GM19193 (cell line): ENCODE data around the gene LLGL2.

ENCODE experiments used
- POLR2A ChIP-seq: IDR thresholded peaks from 4 replicates; pipeline ENCODE4 v1.6.1; 2011; ENCODE audit not compliant: insufficient read depth, insufficient read length; ENCODE audit errors: extremely low read depth

Gene LLGL2

DNA sequence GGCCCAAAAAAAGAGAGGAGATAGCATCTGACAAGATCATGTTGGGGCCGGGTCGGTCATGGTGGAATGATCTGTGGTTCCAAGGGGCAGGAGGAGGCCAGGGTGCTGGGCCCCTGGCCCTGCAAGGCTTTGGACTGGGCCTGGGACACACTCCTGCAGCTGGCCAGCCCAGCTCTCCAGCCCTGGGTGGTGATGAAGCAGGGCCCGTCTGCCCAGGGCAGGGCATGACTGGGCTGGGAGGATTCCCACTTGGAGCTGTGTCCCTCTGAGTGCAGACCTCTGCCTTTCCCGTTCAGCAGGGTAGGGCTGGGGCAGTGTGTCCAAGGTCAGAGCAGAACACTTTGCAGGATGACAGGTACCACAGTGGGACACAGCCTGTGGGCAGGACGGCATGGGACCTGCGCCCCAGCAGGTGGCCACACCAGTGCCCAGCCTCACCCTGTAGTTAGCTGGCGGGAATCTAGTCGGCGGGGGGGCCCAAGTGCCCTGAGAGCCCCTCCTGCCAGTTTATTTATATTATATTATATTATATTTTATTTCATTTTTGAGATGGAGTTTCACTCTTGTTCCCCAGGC, 34.5 kb downstream of the LLGL2 start:
- TF ChIP-seq POLR2A, result no peak

DNA sequence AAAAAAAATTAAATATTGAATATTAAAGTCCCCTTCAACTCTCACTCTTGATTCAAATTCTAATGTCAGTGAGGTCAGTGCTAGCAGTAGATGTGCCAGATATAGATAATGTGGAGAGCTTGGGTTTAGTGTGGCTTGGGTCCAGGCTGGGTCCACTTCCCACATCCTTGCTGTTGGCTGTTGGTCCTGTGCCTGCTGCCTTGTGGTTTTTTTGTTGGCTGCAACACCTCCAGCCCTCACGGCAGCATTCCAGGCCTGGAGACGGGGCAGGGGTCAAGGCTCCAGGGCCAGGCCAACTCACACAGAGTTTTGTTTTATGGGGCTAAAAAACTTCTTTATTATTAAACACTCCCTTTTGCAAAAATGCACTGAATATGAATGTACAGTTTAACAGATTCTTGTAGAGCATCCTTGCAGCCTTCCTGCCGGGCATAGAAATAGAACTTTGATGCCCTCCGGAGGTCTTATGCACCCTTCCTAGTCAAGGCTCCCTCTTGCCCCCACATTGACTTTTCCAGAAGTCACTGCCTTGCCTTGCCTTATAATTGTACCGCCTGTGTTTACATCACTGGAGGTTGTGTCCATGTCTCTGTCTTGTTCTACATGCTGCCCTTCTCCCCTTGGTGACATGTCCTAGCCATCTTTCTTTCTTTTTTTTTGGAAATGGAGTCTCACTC, 36.6 kb downstream of the LLGL2 start:
- TF ChIP-seq POLR2A, result no peak

DNA sequence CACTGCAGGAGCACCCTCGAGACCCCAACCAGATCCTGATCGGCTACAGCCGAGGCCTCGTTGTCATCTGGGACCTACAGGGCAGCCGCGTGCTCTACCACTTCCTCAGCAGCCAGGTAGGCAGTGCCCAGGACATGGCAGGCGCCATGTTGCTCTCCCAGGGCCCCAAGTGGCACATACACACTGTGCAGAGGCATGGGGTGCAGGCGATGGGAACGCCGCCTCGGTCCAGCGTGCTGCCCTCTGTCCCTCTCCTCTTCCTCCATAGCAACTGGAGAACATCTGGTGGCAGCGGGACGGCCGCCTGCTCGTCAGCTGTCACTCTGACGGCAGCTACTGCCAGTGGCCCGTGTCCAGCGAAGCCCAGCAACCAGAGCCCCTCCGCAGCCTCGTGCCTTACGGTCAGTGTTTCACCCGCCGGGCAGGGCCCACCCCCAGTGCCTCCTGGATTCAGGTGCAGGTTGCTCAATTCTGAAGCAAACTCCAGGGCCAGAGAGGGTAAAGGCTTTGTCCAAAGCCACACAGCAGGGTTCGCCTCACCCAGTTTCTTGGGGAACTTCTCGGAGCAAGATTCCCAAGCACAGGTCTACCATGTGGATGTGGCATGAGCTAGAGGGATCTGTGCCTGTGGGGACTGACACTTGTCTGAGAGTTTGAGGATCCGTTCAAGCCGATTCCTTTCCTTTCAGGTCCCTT, 37.7 kb downstream of the LLGL2 start:
- TF ChIP-seq POLR2A, result no peak

DNA sequence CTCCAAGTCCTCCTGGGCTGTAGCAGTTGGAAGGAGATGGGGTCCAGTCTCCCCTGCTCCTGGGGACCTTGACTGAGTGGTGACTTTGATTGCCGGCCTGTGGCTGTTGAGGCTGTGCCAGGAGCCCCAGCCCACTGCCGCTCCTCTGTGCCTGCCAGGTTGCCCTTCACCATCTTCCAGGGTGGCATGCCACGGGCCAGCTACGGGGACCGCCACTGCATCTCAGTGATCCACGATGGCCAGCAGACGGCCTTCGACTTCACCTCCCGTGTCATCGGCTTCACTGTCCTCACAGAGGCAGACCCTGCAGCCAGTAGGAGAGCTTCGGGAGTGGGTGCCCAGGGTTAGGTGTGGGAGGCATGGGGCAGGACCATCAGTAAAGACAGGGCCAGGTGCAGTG, 38.7 kb downstream of the LLGL2 start:
- no peak for TF ChIP-seq POLR2A

DNA sequence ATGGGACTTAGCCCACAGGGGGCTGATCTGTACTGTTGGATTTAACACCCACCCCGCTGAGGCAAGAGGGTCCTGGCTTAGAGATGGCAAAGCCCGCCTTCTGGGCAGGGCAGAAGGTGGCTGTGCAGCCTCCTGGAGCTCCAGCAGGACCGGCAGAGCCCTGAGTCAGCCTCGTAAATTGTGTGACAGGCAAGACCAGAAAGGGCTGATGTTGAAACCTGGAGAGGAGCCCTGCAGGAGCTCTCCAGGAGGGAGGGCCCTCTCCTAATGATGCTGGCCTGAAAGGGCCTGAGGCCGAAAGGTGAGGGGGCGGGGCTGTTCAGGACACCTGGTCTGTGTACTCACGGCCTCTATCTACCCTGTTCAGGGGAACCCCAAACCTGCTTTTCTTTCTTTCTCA, 39.6 kb downstream of the LLGL2 start:
- TF ChIP-seq POLR2A, result no peak

DNA sequence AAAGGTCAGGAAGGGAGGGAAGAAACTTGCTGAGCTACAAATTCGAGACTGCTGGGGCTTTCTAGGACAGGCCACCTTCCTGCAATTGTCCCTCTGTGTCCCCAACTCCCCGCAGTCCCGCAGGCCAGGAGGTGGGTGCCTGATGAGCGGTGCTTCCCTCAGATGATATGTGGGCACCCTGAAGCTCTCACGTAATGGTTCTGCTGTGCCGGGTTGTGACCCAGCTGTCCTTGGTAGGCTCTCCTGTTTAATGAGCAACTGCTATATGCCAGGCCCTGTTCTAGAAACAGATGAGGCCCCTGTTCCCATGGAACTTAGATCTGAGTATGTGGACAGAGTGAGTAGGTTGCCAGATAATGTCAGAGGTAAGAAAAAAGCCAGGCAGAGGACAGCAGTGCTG, 40.1 kb downstream of the LLGL2 start:
- TF ChIP-seq POLR2A, result no peak

DNA sequence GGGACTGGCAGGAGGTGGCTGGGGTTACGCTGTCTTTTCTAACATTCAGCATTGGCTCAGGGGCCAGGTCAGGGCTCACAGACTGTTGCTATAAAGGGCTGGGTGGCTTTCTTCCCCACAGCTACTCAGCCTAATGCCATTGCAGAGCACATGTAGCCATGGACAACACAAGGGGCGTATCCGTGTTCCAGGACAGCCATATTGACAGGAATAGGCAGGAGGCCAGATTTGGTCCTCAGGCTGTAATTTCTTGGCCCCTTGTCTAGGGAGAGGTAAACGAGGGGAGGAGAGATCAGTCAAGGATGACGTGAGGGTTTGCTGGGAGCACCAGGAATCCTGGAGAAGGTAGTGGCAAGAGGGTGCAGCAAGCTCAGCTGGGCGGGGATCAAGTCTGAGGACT, 40.9 kb downstream of the LLGL2 start:
- TF ChIP-seq POLR2A, result no peak

DNA sequence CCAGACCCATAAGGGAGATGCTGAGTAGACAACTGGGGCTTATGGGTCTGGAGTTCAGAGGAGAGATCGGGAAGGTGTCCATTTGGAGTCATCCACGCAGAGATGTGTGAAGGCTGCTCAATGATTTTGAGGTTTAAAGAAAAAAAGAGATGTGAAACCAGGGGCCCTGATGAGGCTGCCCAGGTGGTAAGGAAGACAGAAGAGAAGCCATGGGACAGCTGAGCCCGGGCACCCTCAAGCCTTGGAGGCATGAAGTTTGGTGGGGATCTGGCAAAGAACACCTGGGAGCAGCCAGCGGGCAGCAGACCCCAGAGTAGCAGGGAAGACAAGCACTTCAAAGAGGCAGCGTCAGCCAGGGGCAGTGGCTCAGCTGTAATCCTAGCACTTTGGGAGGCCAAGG, 41.3 kb downstream of the LLGL2 start:
- TF ChIP-seq POLR2A, result no peak

DNA sequence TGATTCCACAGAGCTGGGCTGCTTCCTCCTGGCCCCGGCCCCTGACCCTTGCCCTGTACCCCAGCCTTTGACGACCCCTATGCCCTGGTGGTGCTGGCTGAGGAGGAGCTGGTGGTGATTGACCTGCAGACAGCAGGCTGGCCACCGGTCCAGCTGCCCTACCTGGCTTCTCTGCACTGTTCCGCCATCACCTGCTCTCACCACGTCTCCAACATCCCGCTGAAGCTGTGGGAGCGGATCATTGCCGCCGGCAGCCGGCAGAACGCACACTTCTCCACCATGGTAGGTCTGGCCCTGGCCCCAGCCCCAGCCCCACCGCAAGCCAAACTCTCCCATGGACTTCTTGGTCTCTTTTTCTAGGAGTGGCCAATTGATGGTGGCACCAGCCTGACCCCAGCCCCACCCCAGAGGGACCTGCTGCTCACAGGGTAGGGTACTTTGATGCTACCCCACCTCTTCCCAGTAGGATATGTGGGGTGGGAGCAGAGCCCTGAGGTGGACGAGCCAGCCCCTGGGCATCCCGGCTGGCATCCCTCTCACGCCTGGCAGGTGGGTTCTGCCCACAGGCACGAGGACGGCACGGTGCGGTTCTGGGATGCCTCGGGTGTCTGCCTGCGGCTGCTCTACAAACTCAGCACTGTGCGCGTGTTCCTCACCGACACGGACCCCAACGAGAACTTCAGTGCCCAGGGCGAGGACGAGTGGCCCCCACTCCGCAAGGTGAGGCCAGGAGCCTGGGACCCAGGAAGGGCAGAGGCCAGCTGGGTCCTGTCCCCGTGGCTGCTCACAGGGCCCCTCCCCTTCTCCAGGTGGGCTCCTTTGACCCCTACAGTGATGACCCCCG, 43.1 kb downstream of the LLGL2 start:
- no peak for TF ChIP-seq POLR2A

DNA sequence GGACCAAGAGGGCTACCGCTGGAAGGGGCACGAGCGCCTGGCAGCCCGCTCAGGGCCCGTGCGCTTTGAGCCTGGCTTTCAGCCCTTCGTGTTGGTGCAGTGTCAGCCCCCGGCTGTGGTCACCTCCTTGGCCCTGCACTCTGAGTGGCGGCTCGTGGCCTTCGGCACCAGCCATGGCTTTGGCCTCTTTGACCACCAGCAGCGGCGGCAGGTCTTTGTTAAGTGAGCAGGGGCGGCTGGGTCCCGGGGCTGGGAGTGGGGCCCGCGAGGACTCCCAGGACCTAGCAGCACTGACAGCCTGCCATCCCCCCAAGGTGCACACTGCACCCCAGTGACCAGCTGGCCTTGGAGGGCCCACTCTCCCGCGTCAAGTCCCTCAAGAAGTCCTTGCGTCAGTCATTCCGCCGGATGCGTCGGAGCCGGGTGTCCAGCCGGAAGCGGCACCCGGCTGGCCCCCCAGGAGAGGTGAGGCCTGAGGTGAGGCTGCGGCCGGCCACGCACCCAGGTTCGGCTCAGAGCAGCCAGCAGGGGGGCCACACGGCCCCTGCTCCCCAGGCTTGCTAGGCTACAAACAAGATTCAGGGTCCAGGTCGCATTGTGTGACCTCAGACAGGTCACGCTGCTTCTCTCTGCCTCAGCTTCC, 44.7 kb downstream of the LLGL2 start:
- no peak for TF ChIP-seq POLR2A

DNA sequence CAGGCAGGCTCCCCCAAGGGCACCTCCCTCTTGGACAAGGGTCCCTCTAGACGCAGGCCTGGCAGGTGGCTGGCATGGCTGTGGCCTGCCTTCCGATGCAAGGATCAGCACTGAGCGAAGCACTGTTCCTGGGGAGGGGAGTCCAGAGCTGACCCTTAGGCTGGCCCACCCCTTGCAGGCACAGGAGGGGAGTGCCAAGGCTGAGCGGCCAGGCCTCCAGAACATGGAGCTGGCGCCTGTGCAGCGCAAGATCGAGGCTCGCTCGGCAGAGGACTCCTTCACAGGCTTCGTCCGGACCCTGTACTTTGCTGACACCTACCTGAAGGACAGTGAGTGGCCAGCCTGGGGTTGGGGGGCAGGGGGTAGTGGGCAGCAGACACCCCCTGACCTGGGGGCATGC, 45.3 kb downstream of the LLGL2 start:
- no peak for TF ChIP-seq POLR2A

DNA sequence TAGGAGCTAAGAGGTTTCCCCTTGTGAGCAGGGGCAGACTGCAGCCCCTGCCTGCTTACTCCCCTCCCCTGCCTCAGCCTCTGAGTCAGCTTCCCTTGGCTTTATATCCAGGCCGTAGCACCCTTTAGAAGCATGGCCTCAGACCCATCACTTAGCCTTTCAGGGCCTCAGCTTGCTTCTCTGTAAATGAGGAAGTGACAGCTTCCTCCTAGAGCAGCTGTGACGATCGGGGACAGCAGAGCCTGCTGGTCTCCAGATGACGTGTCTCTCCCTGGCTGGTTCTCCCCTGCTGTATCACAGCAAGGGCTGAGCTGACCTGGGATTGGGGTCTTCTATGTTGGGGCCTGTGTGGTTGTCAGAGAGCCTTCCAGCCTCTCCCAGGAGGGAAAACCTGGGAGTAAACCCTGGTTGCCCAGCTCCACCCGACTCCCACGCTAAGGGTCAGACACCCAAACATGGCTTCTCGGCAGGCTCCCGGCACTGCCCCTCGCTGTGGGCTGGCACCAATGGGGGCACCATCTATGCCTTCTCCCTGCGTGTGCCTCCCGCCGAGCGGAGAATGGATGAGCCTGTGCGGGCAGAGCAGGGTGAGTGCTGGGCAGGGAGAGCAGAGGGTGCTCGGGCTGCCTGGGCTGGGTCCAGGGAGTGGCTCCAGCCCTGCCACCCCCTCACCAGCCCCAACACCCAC, 45.8 kb downstream of the LLGL2 start:
- TF ChIP-seq POLR2A, result peak; percentile 28

DNA sequence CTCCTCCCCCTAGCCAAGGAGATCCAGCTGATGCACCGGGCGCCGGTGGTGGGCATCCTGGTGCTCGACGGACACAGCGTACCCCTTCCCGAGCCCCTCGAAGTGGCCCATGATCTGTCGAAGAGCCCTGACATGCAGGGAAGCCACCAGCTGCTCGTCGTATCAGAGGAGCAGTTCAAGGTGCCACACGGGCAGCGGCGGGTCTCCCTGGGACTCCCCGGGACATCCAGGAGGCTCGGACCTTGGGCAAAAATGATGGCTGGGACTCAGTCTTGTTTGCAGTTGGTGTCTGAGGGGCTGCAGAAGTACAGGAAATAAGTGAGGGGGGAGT, 46.4 kb downstream of the LLGL2 start:
- TF ChIP-seq POLR2A, result no peak

DNA sequence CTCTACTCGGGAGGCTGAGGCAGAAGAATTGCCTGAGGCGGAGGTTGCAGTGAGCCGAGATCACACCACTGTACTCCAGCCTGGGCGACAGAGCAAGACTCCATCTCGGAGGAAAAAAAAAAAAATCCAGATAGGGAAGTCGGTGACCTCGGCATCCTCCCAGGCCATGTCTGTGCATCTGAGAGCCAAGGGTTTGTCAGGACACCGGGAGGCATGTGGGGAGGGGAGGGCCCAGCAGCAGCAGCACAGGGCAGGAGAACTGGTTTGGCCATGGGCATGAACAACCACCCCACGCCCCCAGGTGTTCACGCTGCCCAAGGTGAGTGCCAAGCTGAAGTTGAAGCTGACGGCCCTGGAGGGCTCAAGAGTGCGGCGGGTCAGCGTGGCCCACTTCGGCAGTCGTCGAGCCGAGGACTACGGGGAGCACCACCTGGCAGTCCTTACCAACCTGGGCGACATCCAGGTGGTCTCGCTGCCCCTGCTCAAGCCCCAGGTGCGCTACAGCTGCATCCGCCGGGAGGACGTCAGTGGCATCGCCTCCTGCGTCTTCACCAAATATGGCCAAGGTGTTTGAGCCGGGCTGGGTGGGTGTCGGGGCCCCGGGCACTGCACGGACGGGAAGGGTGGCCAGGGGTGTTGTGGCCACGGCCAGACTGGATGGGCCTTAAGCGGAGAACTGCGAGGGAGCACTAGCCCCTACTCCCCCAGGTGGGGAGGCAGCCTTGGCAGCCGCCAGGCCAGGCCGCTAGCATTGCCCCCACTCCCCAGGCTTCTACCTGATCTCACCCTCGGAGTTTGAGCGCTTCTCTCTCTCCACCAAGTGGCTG, 47.4 kb downstream of the LLGL2 start:
- no peak for TF ChIP-seq POLR2A

DNA sequence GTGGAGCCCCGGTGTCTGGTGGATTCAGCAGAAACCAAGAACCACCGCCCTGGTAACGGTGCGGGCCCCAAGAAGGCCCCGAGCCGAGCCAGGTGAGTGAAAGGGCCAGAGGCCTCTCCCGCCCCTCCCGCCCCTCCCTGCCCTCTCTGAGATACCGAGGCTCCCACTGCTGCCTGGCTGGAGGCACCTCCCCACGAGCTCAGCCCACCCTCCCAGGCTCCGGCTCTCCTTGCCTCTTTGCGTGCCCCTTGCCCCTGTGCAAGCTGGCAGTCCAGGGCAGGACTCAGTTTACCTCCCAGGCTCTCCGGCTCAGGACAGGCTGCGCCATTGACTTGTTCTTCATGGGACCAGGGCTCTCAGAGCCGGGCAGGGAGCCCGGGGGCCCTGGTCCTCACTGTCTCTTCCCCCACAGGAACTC, 48.1 kb downstream of the LLGL2 start:
- no peak for TF ChIP-seq POLR2A
